K562 (cell line): ENCODE measurements around the gene EGLN1.

Experiments
- ARID1B ChIP-seq: fragments of 450-650 bp; IDR thresholded peaks from 2 replicates; pipeline ENCODE4 v1.6.1; 2016; ENCODE audit warnings: antibody characterized with exemption, mild to moderate bottlenecking, inconsistent platforms
- ETV1 ChIP-seq: fragments of 450-650 bp; conservative IDR thresholded peaks from 2 replicates; pipeline ENCODE4 v1.6.1; 2016; ENCODE audit warnings: missing genetic modification characterization, control low read depth, low read depth, missing compliant biosample characterization
- MXI1 ChIP-seq: IDR thresholded peaks from 2 replicates; pipeline ENCODE4 v1.6.1; 2011; ENCODE audit warnings: low read depth, mild to moderate bottlenecking, improper control_type of control experiment, low read length
- POLR2A ChIP-seq: fragments of 450-650 bp; conservative IDR thresholded peaks from 2 replicates; pipeline ENCODE4 v1.6.1; 2016
- RFX5 ChIP-seq: IDR thresholded peaks from 2 replicates; pipeline ENCODE4 v1.6.1; 2011; ENCODE audit warnings: low read depth, mild to moderate bottlenecking, improper control_type of control experiment, low read length
- TF ChIP-seq, protein P1 (sequence below), 3 experiments: IDR thresholded peaks in 2 of 3; conservative IDR thresholded peaks in 1 of 3; 2 replicates each; pipeline ENCODE4 v1.5.1; 2011 to 2012; ENCODE audit warnings: low read length in 3 of 3, mild to moderate bottlenecking in 3 of 3, control low read depth in 2 of 3, improper control_type of control experiment in 1 of 3, inconsistent platforms in 1 of 3, low read depth in 1 of 3, mixed read lengths in 1 of 3, moderate library complexity in 1 of 3; ENCODE audit not compliant: insufficient read depth in 2 of 3
- TF ChIP-seq, protein P2 (sequence below): sonication (generic); formaldehyde crosslinking; IDR thresholded peaks from 2 replicates; pipeline ENCODE4 v1.8.0; 2022; ENCODE audit warnings: mild to moderate bottlenecking, low read depth, missing genetic modification reagents

DNA sequence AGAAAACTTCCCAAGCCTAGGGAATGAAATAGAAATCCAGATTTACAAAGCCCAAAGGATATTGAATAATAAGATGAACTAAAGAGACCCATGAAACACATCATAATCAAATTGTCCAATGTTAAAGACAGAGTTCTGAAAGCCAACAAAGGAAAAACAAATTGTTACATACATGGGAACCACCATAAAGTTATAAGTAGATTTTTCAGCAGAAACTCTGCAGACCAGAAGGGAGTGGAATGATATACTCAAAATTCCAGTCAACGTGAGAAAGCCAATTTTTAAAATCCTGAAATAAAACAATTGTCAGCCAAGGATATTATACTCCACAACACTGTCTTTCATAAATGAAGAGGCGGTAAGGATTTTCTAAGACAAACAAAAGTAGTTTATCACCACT is 22.0 kb upstream of the EGLN1 start:
- TF ChIP-seq POLR2A: no peak
- TF ChIP-seq, protein P1, sequence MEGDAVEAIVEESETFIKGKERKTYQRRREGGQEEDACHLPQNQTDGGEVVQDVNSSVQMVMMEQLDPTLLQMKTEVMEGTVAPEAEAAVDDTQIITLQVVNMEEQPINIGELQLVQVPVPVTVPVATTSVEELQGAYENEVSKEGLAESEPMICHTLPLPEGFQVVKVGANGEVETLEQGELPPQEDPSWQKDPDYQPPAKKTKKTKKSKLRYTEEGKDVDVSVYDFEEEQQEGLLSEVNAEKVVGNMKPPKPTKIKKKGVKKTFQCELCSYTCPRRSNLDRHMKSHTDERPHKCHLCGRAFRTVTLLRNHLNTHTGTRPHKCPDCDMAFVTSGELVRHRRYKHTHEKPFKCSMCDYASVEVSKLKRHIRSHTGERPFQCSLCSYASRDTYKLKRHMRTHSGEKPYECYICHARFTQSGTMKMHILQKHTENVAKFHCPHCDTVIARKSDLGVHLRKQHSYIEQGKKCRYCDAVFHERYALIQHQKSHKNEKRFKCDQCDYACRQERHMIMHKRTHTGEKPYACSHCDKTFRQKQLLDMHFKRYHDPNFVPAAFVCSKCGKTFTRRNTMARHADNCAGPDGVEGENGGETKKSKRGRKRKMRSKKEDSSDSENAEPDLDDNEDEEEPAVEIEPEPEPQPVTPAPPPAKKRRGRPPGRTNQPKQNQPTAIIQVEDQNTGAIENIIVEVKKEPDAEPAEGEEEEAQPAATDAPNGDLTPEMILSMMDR (IDR thresholded peaks at IDR 0.05 in 2 of 3, conservative IDR thresholded peaks at IDR 0.05 in 1 of 3; ENCODE audit: insufficient read depth in 2 of 3, low read depth in 1 of 3, low read length in 3 of 3): no peak
- no peak for TF ChIP-seq ARID1B
- TF ChIP-seq, protein P2, sequence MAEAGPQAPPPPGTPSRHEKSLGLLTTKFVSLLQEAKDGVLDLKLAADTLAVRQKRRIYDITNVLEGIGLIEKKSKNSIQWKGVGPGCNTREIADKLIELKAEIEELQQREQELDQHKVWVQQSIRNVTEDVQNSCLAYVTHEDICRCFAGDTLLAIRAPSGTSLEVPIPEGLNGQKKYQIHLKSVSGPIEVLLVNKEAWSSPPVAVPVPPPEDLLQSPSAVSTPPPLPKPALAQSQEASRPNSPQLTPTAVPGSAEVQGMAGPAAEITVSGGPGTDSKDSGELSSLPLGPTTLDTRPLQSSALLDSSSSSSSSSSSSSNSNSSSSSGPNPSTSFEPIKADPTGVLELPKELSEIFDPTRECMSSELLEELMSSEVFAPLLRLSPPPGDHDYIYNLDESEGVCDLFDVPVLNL (CRISPR knock-in tag): no peak
- no peak for TF ChIP-seq ETV1 (tag)
- no peak for TF ChIP-seq RFX5
- TF ChIP-seq MXI1: no peak
